Measurements from ENCODE around the gene PTPRN2. TPM values are rescaled to one million over a fixed set of nuclear protein-coding genes. Genes with fewer than 3 reads are reported as not detected.
A peak's percentile ranks its signal among the peaks of the same experiment; 100 is the strongest.

Gene PTPRN2
- total and polyA plus RNA-seq, 2 of the 13 experiments (the other 11 are each of a cell fraction or from before 2014, with no cell fraction given) = 2.5 to 24.2 TPM

GRCh38 chr7:158263964-158264748 lies 323.5 kb downstream of the PTPRN2 start:
- ChIA-PET CTCF (ENCODE audit: low intra/inter-chr PET ratio, low total read pairs) (no interaction called here), POLR2A (interaction anchor here (0.9 to 1.8 kb wide), 3 partner anchors 9 to 104 kb away, joined by 4 to 12 read pairs (median 5); no protein-coding TSS in a partner anchor)
- in situ Hi-C loops (cut with HindIII; ENCODE audit: extremely low pct_ligation_motif_present, low pct_unique_long_range_greater_than_20kb) = no loop called here
- H2AFZ ChIP-seq (ENCODE audit: low read length) = no peak overlapping the region
- 6% methylated on average over 14 of the region's 25 CpGs for WGBS (ENCODE audit: low lambda C conversion rate)
- intact Hi-C loops (cut with micrococcal nuclease; ENCODE audit: unreplicated experiment) = loop anchor here (1.0 kb wide), 1 partner anchor 27 kb away; no protein-coding TSS in a partner anchor
- H3K27ac ChIP-seq (ENCODE audit: extremely low read length, insufficient read depth, low read length) = peak overlapping the region; percentile 91
- peaks cover 6% of the 10 kb centered on the region; the same call in 1 of the 2 replicates for H4K20me1 ChIP-seq (ENCODE audit: insufficient read depth, low read length)
- ATAC-seq (peak; percentile 96), FAIRE-seq (peak; percentile 96), DNase-seq (ENCODE audit: low spot score) (peak; percentile 89)
- no peaks in the 10 kb centered on the region for H3K79me2 ChIP-seq (ENCODE audit: insufficient read depth, low read length)
- no peaks in the 10 kb centered on the region for H3K27me3 ChIP-seq (ENCODE audit: control insufficient read depth in 1 of 2, insufficient read depth in 2 of 2, low read length in 2 of 2)
- peak overlapping the region; percentile 94 for H3K4me2 ChIP-seq (ENCODE audit: low read depth, low read length)
- peaks cover 39% of the 10 kb centered on the region for H3K4me1 ChIP-seq (ENCODE audit: insufficient read depth, low read length)
- H3K9ac ChIP-seq (ENCODE audit: insufficient read depth, low read depth, low read length) = peak overlapping the region; percentile 61
- H3K36me3 ChIP-seq (replicated peaks in 1 of 2; ENCODE audit: control insufficient read depth in 1 of 2, insufficient read depth in 2 of 2, low read length in 2 of 2) = no peaks in the 10 kb centered on the region
- peak overlapping the region; percentile 44 to 70 (median 68); a peak in 5 of 6 replicates for H3K4me3 ChIP-seq (replicated peaks in 1 of 3; ENCODE audit: insufficient read depth in 1 of 3, low read depth in 2 of 3, low read length in 3 of 3)
- BruUV-seq (replicated peaks) = TSS peak; percentile 75
- H3K9me3 ChIP-seq (ENCODE audit: low read length) = no peaks in the 10 kb centered on the region
- peak; percentile 67 for TF ChIP-seq ZMYM2 (CRISPR knock-in tag; IDR thresholded peaks at IDR 0.05)
- TF ChIP-seq SMARCC2 (IDR thresholded peaks at IDR 0.05) = no peak
- TF ChIP-seq ZBTB25 (CRISPR knock-in tag; IDR thresholded peaks at IDR 0.05) = peak; percentile 16; the same call in 1 of the 2 replicates
- no peak for TF ChIP-seq ZNF639 (CRISPR knock-in tag; conservative IDR thresholded peaks at IDR 0.05)
- TF ChIP-seq KIAA2018 (CRISPR knock-in tag; IDR thresholded peaks at IDR 0.05; ENCODE audit: borderline replicate concordance) = no peak
- TF ChIP-seq ZNF556 (CRISPR knock-in tag; IDR thresholded peaks at IDR 0.05; ENCODE audit: borderline replicate concordance) = peak; percentile 76; the same call in 1 of the 2 replicates
- no peak for TF ChIP-seq GRHL1 (CRISPR knock-in tag; conservative IDR thresholded peaks at IDR 0.05)
- TF ChIP-seq ZNF234 (CRISPR knock-in tag; conservative IDR thresholded peaks at IDR 0.05) = no peak
- 0 out of 2 replicates have a peak, but pooled peaks have one; percentile 29 for TF ChIP-seq ZNF724P (CRISPR knock-in tag; IDR thresholded peaks at IDR 0.05; ENCODE audit: borderline replicate concordance)
- peak; percentile 71 for TF ChIP-seq ZNF644 (CRISPR knock-in tag; IDR thresholded peaks at IDR 0.05; ENCODE audit: low read depth)
